HG03354 (cell line): ENCODE results near the gene AKAP17A.

Source experiments
- ATAC-seq: cut with Tn5 transposase; IDR thresholded peaks from one replicate; pipeline ENCODE4 v1.9.1; 2021; ENCODE audit warnings: mild to moderate bottlenecking; ENCODE audit not compliant: unreplicated experiment, poor library complexity, severe bottlenecking

AKAP17A gene

GRCh38 chrX:1578511-1579173 is 12.8 kb upstream of the AKAP17A start:
- no peak for ATAC-seq

DNA sequence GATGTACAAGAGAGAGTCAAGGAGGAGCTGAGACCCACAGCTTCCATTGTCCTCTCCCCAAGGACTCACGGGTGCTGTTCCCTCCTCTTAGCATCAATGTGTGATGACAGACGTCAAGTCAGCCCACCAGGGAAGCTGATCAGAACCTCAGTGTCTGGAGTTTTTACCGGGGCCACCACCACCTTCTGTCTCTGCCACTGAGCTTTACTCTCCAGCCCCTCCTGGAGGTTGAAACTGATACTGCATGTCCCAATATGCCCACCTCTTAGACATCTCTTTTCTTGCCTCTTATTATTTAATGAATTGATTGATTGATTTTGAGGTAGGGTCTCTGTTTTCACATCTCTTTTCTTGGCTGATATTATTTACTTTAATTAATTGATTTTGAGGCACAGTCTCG is 10.3 kb upstream of the AKAP17A start:
- peak; percentile 67 for ATAC-seq

DNA sequence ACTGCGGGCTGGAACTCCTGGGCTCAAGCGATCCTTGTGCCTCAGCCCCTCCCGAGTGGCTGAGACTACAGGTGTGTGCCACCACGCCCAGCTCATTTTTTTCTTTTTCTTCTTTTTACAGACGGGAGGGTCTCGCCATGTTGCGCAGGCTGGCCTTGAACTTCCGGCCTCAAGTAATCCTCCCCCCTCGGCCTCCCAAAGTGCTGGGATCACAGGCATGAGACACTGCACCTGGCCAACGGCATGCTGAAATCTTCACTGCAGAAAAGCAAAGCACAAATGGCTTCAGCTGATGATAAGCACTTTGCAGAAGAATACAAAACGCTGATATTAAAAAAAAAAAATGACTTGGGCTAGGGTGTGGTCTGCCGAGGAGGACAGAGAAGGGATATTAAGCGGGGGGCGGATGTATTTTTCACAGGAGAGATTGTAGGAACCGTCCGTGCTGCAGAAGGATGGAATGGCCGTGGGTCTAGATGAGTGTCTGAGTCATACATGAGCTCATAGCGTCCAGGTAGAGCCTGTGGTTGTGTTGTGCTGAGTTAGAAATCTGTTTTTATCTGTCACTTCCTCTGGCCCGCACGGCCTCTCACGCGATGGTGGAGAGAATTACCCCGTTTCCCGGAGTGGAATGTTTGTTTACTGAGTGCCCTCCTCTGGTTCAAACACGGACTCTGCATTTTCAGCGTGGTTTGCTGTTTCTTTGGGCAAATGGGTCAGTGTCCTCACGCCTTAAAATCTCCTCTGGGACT is 8.5 kb upstream of the AKAP17A start:
- ATAC-seq: peak; percentile 84

DNA sequence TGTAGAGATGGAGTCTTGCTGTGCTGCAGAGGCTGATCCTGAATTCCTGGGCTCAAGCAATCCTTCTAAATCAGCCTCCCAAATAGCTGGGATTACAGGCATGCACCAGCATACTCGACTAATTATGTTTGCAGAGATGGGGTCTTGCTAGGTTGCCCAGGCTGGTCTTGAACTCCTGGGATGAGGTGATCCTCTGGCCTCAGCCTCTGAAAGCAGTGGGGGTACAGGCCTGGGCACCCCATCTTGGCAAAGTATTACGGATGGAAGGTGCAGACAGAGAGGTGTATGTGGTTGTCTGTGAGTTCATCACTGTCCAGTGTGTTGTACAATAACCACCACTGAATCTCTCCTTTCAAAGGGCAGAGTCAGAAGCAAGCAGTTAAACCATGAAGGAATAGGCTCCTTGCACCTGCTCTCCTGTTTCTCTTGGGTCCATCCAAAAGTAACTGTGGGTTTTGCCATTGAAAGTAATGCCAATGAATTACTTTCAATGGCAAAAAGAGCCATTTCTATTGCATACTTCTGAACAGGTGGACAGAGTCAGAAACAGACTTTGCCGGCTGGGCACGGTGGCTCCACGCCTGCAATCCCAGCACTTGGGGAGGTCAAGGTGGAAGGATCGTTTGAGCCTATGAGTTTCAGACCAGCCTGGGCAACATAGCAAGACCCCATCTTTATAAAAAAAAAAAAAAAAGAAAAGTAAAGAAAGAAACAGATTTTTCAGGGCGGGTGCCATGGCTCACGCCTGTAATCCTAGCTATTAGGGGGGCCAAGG is 7.0 kb upstream of the AKAP17A start:
- ATAC-seq: no peak

DNA sequence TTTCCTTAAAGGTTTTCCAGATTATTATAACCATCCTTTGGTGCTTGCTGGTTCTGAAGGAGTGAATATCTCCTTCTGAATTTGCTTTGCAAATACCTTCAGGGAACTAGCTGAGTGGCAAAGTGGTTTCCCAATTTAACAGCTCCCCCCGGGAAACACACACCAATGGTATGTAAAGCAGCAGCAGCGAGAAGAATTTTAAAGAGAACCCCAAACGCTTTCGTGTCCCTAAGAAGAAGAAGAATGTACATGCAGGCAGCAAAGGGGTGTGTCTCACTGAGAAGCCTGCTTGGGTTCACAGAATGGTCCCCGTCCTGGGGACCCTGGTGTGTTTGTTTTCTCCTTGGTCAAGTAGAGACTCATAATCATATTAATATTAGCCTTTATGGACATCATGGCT is 4.2 kb upstream of the AKAP17A start:
- no peak for ATAC-seq

DNA sequence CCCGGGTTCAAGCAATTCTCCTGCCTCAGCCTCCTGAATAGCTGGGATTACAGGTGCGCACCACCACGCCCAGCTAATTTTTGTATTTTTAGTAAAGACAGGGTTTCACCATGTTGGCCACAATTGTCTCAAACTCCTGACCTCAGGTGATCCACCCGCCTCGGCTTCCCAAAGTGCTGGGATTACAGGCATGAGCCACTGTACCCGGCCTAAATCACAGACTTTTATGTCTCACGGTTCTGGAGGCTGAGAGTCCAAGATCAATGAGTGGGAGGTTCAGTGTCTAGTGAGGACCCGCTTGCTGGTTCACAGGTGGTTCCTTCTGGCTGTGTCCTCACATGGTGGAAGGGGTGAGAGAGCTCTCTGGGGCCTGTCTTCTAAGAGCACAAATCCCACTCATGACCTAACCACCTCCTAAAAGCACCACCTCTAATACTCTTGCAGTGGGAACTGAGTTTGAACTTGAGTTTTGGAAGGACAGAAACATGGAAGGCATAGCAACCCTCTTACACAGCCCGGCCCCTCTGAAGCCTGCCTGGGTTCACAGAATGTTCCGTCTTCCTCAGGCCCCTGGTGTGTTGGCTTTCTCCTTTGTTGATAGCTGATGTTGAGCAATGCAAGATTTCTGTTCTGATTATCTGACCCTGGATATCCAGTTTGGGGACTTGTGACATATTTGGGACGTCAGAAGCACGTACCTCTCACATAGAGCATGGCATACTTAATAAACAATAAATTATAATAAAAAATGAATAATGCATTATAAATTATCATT is 1.9 kb upstream of the AKAP17A start:
- ATAC-seq: no peak

GRCh38 chrX:1591863-1592469 is 562 bp downstream of the AKAP17A start:
- peak; percentile 5 for ATAC-seq

GRCh38 chrX:1592470-1593142 is 1.2 kb downstream of the AKAP17A start:
- peak; percentile 37 for ATAC-seq

GRCh38 chrX:1593286-1594271 is 2.2 kb downstream of the AKAP17A start:
- ATAC-seq: no peak

- no peak for ATAC-seq
Observed at GRCh38 chrX:1595711-1596060, 4.3 kb downstream of the AKAP17A start.

- no peak for ATAC-seq
Observed at GRCh38 chrX:1596676-1597344, 5.4 kb downstream of the AKAP17A start.

- ATAC-seq: no peak
Observed at GRCh38 chrX:1597345-1598020, 6.1 kb downstream of the AKAP17A start.

DNA sequence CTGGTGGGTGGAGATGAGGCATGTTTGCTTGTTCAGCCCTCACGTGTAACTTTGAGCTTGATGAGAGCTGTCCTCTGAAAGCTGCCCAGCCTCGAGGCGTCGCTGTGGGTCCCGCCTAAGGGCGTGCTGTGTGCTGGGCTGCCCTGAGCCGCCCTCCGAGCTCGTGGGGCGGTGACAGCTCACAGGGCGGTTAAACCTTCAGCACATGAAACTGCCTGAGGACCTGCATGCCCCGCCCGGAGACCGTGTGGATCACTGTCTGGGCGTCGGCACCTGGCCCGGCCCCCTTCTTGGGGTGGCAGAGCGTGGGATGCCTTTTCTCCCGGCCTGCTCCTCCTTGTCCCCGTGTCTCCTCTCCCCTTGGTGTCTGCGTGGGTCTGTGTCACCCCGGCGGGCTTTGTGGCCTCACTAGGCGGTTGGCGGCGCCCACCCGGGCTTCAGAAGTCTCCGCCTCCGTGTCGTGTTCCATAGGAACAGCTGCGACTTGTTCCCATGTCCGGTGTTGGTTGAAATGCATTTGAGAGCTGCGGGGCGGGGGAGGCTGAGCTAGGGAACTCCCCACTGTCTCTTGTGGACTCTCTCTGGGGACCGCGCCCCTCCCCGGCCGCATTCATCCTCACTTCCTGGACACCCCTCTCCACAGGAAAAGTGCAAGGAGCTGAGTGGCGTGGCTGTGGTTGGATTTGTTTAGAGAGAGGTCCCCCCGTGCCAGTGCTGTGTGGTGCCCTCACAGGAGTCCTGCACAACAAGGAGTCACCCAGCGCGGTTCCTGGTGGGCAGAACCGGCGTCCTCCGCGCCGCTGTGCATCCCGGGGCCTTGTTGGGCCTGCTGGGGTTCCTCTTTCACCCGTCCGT is 6.8 kb downstream of the AKAP17A start:
- ATAC-seq: no peak

DNA sequence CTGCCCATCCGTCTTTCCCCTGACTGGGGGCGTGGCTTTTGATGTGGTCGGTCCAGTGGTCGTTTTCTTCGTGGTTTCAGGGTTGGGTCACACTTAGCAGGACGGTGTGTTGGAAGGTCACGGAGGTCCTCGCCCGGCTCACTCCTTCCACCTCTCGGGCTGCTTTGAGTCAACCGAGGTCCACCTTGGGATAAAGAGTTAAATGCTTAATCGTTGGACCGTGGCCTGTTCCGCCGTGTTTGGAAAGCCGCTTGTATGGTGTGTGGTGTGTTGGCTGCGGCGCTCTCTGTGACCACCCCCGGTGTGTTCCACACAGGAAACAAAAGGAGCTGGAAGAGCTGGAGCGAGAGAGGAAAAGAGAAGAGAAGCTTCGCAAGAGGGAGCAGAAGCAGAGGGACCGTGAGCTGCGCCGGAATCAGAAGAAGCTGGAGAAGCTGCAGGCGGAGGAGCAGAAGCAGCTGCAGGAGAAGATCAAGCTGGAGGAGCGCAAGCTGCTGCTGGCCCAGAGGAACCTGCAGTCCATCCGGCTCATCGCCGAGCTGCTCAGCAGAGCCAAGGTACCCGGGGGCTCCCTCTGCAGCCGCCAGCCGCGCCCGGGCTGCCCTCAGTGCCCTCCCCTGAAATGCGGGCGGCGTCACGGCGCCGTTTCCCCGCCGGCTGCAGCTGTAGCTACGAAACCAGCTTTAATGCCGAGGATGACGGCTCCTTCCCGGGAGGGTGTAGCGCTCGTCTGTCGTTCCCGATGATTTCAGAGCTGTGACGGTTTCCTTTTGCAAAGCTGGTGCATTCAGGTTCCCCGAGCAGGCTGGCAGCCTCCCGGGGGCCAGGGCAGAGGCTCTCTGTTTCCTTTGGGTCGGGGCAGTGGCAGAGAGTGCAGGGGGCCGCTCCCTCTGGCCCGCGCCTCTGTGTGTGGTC is 7.7 kb downstream of the AKAP17A start:
- no peak for ATAC-seq

- no peak for ATAC-seq
Observed at GRCh38 chrX:1599791-1600405, 8.5 kb downstream of the AKAP17A start.
